PC-9 (cell line): ENCODE results near the gene AHI1. TPM values are rescaled to one million over a fixed set of nuclear protein-coding genes. Genes with fewer than 3 reads are reported as not detected.

Experiments used
- BruUV-seq: library from RNA; stranded (reverse); fragments of 400-500 nt; replicated peaks from 2 replicates; lab custom pipeline; 2021; lab: Mats Ljungman, UMichigan
- CTCF ChIA-PET: fragments of 300-600 bp; sonication (Branson Sonifier 250); formaldehyde crosslinking; loops from one replicate; lab custom pipeline; 2022; ENCODE audit warnings: antibody characterized with exemption; lab: Charles Lee
- POLR2A ChIA-PET: fragments of 300-600 bp; sonication (Branson Sonifier 250); formaldehyde crosslinking; loops from one replicate; lab custom pipeline; 2022; ENCODE audit warnings: antibody characterized with exemption; ENCODE audit not compliant: unreplicated experiment; lab: Charles Lee
- DNase-seq, 2 experiments: peaks; one replicate each; pipeline versions ENCODE4 v3.0.0 to v3.0.0-alpha.2; 2015 to 2022; ENCODE audit warnings: mixed read lengths in 1 of 2
- H2AFZ ChIP-seq: fragments of 200-600 bp; sonication (generic); 2 replicates; pipeline ENCODE4 v1.8.1; 2017; ENCODE audit warnings: antibody characterized with exemption
- H3F3A ChIP-seq: fragments of 200-600 bp; sonication (generic); 2 replicates; pipeline ENCODE4 v1.8.1; 2017; ENCODE audit warnings: antibody characterized with exemption, mild to moderate bottlenecking, low read depth; ENCODE audit not compliant: insufficient read depth
- H3K27ac ChIP-seq: fragments of 200-600 bp; sonication (generic); 2 replicates; pipeline ENCODE4 v1.6.1; 2016; ENCODE audit warnings: mixed run types
- H3K27me3 ChIP-seq: fragments of 200-600 bp; sonication (generic); 2 replicates; pipeline ENCODE4 v1.6.1; 2016; ENCODE audit warnings: low read depth, mixed run types; ENCODE audit not compliant: insufficient read depth
- H3K36me3 ChIP-seq: fragments of 200-600 bp; sonication (generic); 2 replicates; pipeline ENCODE4 v1.6.1; 2016; ENCODE audit warnings: low read depth, mixed run types
- H3K4me1 ChIP-seq: fragments of 200-600 bp; sonication (generic); replicated peaks from 2 replicates; pipeline ENCODE4 v1.6.1; 2016; ENCODE audit warnings: mixed run types; ENCODE audit not compliant: insufficient read depth
- H3K4me2 ChIP-seq: fragments of 200-600 bp; sonication (generic); 2 replicates; pipeline ENCODE4 v1.6.1; 2017; ENCODE audit warnings: mixed run types
- H3K4me3 ChIP-seq: fragments of 200-600 bp; sonication (generic); 2 replicates; pipeline ENCODE4 v1.6.1; 2016; ENCODE audit warnings: mixed run types
- H3K79me2 ChIP-seq: fragments of 200-600 bp; sonication (generic); 2 replicates; pipeline ENCODE4 v1.6.1; 2017; ENCODE audit warnings: low read depth, mixed run types
- H3K9me2 ChIP-seq: fragments of 200-600 bp; sonication (generic); 2 replicates; pipeline ENCODE4 v1.8.1; 2017; ENCODE audit warnings: mild to moderate bottlenecking; ENCODE audit not compliant: insufficient read depth
- H3K9me3 ChIP-seq: fragments of 200-600 bp; sonication (generic); 2 replicates; pipeline ENCODE4 v1.8.1; 2016; ENCODE audit warnings: low read depth; ENCODE audit not compliant: insufficient read depth
- H4K20me1 ChIP-seq: fragments of 200-600 bp; sonication (generic); 2 replicates; pipeline ENCODE4 v1.8.1; 2017; ENCODE audit not compliant: insufficient read depth
- CTCF ChIP-seq: fragments of 200-600 bp; sonication (generic); conservative IDR thresholded peaks from 2 replicates; pipeline ENCODE4 v1.6.1; 2017; ENCODE audit warnings: mixed run types, antibody characterized with exemption, mild to moderate bottlenecking, moderate library complexity
- EZH2 ChIP-seq: fragments of 200-600 bp; sonication (generic); IDR thresholded peaks from 2 replicates; pipeline ENCODE4 v1.8.0; 2017; ENCODE audit warnings: antibody characterized with exemption, low read depth
- intact Hi-C: fragments of 100-400 bp; cut with micrococcal nuclease; formaldehyde crosslinking; loops from one replicate; pipeline ENCODE4 v1.10.0; 2022; ENCODE audit not compliant: unreplicated experiment
- total RNA-seq: library from RNA; stranded (reverse); gene quantifications from 2 replicates; pipeline ENCODE4 v1.2.3, GENCODE V29; 2021

AHI1 gene
- total RNA-seq, 1 experiment from 2014 or later = 19.9 TPM

DNA sequence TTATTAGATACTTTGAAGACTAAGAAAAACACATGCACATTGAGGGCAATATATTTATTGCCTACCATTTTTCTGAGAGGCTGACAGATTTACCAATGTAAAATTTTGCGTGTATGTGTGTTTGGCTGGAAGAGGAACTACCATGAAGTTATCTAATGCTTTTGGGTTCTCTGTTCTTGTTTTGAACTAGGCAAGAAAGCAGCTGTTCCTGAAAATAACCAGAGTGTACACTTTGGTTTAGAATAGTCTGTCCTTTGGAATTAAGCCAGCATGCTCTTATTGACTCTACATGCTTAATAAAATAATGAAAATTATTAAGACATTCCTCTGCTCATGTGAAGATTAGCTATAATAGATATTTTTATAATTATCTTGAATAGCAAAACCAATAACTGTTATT lies 187.2 kb downstream of the AHI1 start:
- no peak overlapping the region for H2AFZ ChIP-seq
- H3K4me1 ChIP-seq = no peaks in the 10 kb centered on the region
- H3F3A ChIP-seq = no peaks in the 10 kb centered on the region
- no peaks in the 10 kb centered on the region for H4K20me1 ChIP-seq
- no peaks in the 10 kb centered on the region for H3K9me2 ChIP-seq
- no peaks in the 10 kb centered on the region for H3K79me2 ChIP-seq
- no peaks in the 10 kb centered on the region for H3K9me3 ChIP-seq
- DNase-seq = no peak
- H3K36me3 ChIP-seq = no peaks in the 10 kb centered on the region
- intact Hi-C loops = no loop called here
- ChIA-PET POLR2A (interaction anchor here (0.6 kb wide), 1 partner anchor 28 kb away, joined by 3 read pairs; no protein-coding TSS in a partner anchor), CTCF (no interaction called here)
- BruUV-seq = no TSS peak
- H3K27me3 ChIP-seq = no peaks in the 10 kb centered on the region
- no peak for TF ChIP-seq EZH2
- no peak for TF ChIP-seq CTCF
- no peak overlapping the region for H3K4me3 ChIP-seq
- H3K27ac ChIP-seq = no peak overlapping the region
- H3K4me2 ChIP-seq = no peak overlapping the region

DNA sequence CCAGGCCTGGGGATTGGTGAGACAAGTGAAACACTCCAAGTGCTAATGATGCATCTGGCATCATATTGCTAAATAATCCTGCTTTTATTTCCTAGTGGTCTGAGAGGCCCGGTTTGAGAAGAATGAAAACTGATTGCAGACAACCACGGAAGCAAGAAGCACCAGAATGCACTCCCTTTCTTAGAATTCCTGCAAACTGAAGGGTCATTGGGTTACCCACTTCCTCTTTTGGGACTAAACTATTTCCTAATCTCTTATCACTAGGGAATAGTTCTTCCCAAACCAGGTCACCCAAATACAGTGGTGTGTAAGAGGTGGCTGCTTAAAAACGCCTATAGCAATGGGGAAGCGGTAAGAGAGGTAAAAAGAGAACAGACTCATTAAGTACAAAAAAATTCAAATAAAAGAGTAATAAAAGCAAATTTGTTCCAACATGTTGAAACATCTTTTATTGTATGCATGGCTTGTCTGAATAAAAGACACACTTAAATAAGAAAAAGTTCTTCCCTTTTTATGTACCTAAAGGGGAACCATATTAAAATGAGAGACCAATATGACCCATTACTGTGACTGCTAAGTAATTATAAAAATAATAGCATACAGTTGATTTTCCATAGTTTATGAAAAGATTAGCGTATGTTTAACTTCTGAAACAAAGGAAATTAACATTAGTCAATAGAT lies 190.7 kb downstream of the AHI1 start:
- CTCF ChIA-PET = no interaction called here
- BruUV-seq = no TSS peak
- no peak for DNase-seq

DNA sequence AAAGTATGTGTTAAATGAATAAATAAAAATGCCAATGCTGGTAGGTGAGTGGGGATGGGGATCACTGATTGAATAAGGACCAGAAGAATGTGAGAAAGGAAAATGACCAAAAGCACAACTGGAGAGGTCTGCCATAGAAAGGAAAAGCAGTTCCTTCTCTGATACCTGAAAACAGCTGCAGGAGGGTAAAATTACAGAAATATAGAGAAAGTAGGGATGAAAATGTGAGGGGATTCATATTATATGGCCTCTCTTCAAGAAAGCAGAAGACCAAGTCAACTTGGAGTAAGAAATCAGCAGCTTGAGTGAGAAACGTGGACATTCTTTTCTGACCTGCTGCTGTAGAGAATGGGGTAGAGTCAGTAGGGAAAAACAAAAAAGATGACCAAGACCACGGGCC lies 191.4 kb downstream of the AHI1 start:
- CTCF ChIA-PET = no interaction called here
- Histone ChIP-seq H3K27me3 (no peaks in the 10 kb centered on the region), H3K79me2 (no peaks in the 10 kb centered on the region), H3K4me2 (no peak overlapping the region), H3K4me1 (no peaks in the 10 kb centered on the region), H3K9me3 (no peaks in the 10 kb centered on the region), H3F3A (no peaks in the 10 kb centered on the region), H3K4me3 (no peak overlapping the region), H3K27ac (no peak overlapping the region), H2AFZ (no peak overlapping the region), H3K36me3 (no peaks in the 10 kb centered on the region), H3K9me2 (no peaks in the 10 kb centered on the region), H4K20me1 (no peaks in the 10 kb centered on the region)
- no TSS peak for BruUV-seq
- intact Hi-C loops = no loop called here
- TF ChIP-seq CTCF = no peak
- no peak for TF ChIP-seq EZH2
- DNase-seq = no peak
- POLR2A ChIA-PET = no interaction called here

More for the DNA sequence above, 190.7 kb downstream of the AHI1 start:
- H3F3A ChIP-seq = no peaks in the 10 kb centered on the region
- H3K36me3 ChIP-seq = no peaks in the 10 kb centered on the region
- H3K9me2 ChIP-seq = no peaks in the 10 kb centered on the region
- TF ChIP-seq EZH2 (no peak), CTCF (no peak)
- H3K4me2 ChIP-seq = no peak overlapping the region
- no peaks in the 10 kb centered on the region for H3K79me2 ChIP-seq
- no peaks in the 10 kb centered on the region for H3K27me3 ChIP-seq
- no peak overlapping the region for H2AFZ ChIP-seq
- no peak overlapping the region for H3K27ac ChIP-seq
- POLR2A ChIA-PET = no interaction called here
- H4K20me1 ChIP-seq = no peaks in the 10 kb centered on the region
- no peak overlapping the region for H3K4me3 ChIP-seq
- H3K4me1 ChIP-seq = no peaks in the 10 kb centered on the region
- intact Hi-C loops = no loop called here
- no peaks in the 10 kb centered on the region for H3K9me3 ChIP-seq
